Thyroid gland (tissue), 4 donors: ENCODE results near the gene POLR3A.

Source experiments
- CTCF ChIP-seq, 6 experiments: fragments of 200-600 bp in 3 of 6; fragments of 450-650 bp in 3 of 6; sonication (generic) in 3 of 6; IDR thresholded peaks; one replicate each; pipeline ENCODE4 v1.5.1; 2016 to 2019; ENCODE audit warnings: antibody characterized with exemption in 6 of 6, mild to moderate bottlenecking in 2 of 6, inconsistent platforms in 1 of 6, moderate library complexity in 1 of 6
- POLR2A ChIP-seq, 2 donors: fragments of 450-650 bp; IDR thresholded peaks; one replicate each; pipeline ENCODE4 v1.6.1; 2017; ENCODE audit warnings: antibody characterized with exemption in 2 of 2, mild to moderate bottlenecking in 2 of 2, moderate library complexity in 1 of 2

GRCh38 chr10:78033387-78033636, 4.0 kb upstream of the POLR3A start:
- TF ChIP-seq CTCF (IDR thresholded peaks at IDR 0.05) (no peak), POLR2A (IDR thresholded peaks at IDR 0.05) (no peak)
